ENCODE data around the gene UNCX. TPM values are rescaled to one million over a fixed set of nuclear protein-coding genes. Genes with fewer than 3 reads are reported as not detected.

UNCX gene
- total and polyA plus RNA-seq, 11 donors: not detected

GRCh38 chr7:1240517-1241257, 8.0 kb downstream of the UNCX start:
- Histone ChIP-seq H3K9me3 (no peaks in the 10 kb centered on the region), H3K27ac (no peak overlapping the region), H3K27me3 (peaks cover 86 to 96% (median 91%) of the 10 kb centered on the region in 9 donors), H3K4me1 (peaks cover 0 to 36% (median 1%) of the 10 kb centered on the region in 12 donors), H3K36me3 (no peaks in the 10 kb centered on the region), H3K4me3 (no peak overlapping the region)
- intact Hi-C loops (cut with DNase I): no loop called here
- ATAC-seq: no peak
- peak in 1 of 5 donors; percentile 42 for DNase-seq
- WGBS, 4 donors: 4 to 11% (median 6%) methylated on average over 30 to 40 of the region's 40 CpGs
- TF ChIP-seq POLR2A (IDR thresholded peaks at IDR 0.05) (no peak), CTCF (IDR thresholded peaks at IDR 0.05) (no peak)

- Histone ChIP-seq H3K27me3 (peaks cover 89 to 97% (median 93%) of the 10 kb centered on the region in 9 donors), H3K4me1 (peaks cover 0 to 33% (median 1%) of the 10 kb centered on the region in 12 donors), H3K27ac (no peak overlapping the region), H3K4me3 (no peak overlapping the region), H3K36me3 (no peaks in the 10 kb centered on the region), H3K9me3 (no peaks in the 10 kb centered on the region)
- TF ChIP-seq CTCF (IDR thresholded peaks at IDR 0.05) (no peak), POLR2A (IDR thresholded peaks at IDR 0.05) (no peak)
- ATAC-seq: no peak
- DNase-seq: peak in 1 of 5 donors; percentile 51
- 3 to 8% (median 4%) methylated on average over 26 to 38 of the region's 38 CpGs; no CpG with 5 or more reads in 1 of the 4 donors for WGBS, 4 donors
- intact Hi-C loops (cut with DNase I): no loop called here
Observed at GRCh38 chr7:1241258-1241602, 8.6 kb downstream of the UNCX start.

GRCh38 chr7:1241603-1242255, 9.1 kb downstream of the UNCX start:
- Histone ChIP-seq H3K4me3 (peak overlapping the region in 1 of 12 donors; percentile 17), H3K36me3 (no peaks in the 10 kb centered on the region), H3K4me1 (peaks cover 0 to 36% (median 5%) of the 10 kb centered on the region in 12 donors), H3K27me3 (peaks cover 94 to 100% (median 97%) of the 10 kb centered on the region in 9 donors), H3K27ac (no peak overlapping the region), H3K9me3 (no peaks in the 10 kb centered on the region)
- no peak for TF ChIP-seq CTCF (IDR thresholded peaks at IDR 0.05)
- no peak for TF ChIP-seq POLR2A (IDR thresholded peaks at IDR 0.05)
- WGBS, 4 donors: 3 to 6% (median 4%) methylated on average over 21 to 51 of the region's 51 CpGs
- DNase-seq (peak in 1 of 5 donors; percentile 48), ATAC-seq (no peak)
- intact Hi-C loops (cut with DNase I): no loop called here

- intact Hi-C loops (cut with DNase I): no loop called here
- no peaks in the 10 kb centered on the region for H3K36me3 ChIP-seq
- peak in 1 of 5 donors; percentile 42 for DNase-seq
- peaks cover 94 to 100% (median 97%) of the 10 kb centered on the region in 9 donors for H3K27me3 ChIP-seq
- H3K4me3 ChIP-seq: peak overlapping the region in 1 of 12 donors; percentile 17
- WGBS, 4 donors: 4 to 6% (median 5%) methylated on average over 26 to 33 of the region's 33 CpGs
- no peak overlapping the region for H3K27ac ChIP-seq
- TF ChIP-seq POLR2A (IDR thresholded peaks at IDR 0.05): no peak
- no peak for TF ChIP-seq CTCF (IDR thresholded peaks at IDR 0.05)
- no peaks in the 10 kb centered on the region for H3K9me3 ChIP-seq
- no peak for ATAC-seq
- H3K4me1 ChIP-seq: peaks cover 0 to 36% (median 9%) of the 10 kb centered on the region in 12 donors
Observed at GRCh38 chr7:1242256-1242605, 9.6 kb downstream of the UNCX start.

All from heart left ventricle (tissue), 16 donors.